ENCODE measurements around the gene FIBP. TPM values are rescaled to one million over a fixed set of nuclear protein-coding genes. Genes with fewer than 3 reads are reported as not detected.
"Not testable (repeated sequence)": the region's sequence is repeated elsewhere in the genome, so short reads cannot be mapped to it uniquely, and the experiment has no call there.

FIBP gene
- total and polyA plus RNA-seq, 12 donors = 44.0 to 88.4 (median 49.9) TPM

DNA sequence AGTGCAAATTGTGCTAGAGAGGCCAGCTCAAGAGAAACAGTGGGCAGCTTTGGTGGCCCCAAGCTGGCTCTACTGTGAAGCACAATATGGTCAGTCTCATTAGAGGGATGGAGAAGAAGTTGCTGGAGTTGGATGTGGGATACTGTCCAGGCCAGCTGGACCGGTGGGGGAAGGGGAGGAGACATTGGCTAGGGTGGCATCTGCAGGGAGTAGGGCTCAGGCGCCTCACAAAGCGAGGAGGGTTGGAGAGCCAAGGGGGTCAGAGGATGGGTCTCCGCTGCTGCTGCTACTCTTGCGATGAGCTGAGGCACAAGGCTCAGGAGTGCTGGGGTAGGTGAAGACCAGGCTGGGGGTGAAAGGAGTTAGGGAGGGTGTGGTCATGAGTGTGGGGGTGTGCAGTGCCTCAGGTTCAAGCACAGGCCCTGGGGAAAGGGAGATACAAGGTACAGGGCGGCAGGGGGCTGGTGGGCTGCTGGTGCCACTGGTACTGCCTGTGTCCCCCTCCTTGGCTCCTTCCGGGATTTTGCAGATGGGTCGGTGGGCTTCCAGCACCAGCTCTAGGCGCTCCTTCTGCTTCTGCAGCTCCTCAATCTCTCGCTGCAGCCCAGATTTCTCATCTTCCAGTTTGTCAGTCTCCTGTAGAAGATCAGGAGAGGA, 4.5 kb upstream of the FIBP start:
- TF ChIP-seq, protein P1, sequence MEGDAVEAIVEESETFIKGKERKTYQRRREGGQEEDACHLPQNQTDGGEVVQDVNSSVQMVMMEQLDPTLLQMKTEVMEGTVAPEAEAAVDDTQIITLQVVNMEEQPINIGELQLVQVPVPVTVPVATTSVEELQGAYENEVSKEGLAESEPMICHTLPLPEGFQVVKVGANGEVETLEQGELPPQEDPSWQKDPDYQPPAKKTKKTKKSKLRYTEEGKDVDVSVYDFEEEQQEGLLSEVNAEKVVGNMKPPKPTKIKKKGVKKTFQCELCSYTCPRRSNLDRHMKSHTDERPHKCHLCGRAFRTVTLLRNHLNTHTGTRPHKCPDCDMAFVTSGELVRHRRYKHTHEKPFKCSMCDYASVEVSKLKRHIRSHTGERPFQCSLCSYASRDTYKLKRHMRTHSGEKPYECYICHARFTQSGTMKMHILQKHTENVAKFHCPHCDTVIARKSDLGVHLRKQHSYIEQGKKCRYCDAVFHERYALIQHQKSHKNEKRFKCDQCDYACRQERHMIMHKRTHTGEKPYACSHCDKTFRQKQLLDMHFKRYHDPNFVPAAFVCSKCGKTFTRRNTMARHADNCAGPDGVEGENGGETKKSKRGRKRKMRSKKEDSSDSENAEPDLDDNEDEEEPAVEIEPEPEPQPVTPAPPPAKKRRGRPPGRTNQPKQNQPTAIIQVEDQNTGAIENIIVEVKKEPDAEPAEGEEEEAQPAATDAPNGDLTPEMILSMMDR (IDR thresholded peaks at IDR 0.05) = no peak
- H3K4me1 ChIP-seq = peaks cover 17 to 61% (median 55%) of the 10 kb centered on the region in 9 donors
- H3K27me3 ChIP-seq = no peaks in the 10 kb centered on the region
- peaks cover 0 to 6% (median 0%) of the 10 kb centered on the region in 9 donors for H3K36me3 ChIP-seq
- H3K27ac ChIP-seq = peak overlapping the region; percentile 91 to 100 (median 98)
- intact Hi-C loops (cut with DNase I) = no loop called here
- no peaks in the 10 kb centered on the region for H3K9me3 ChIP-seq
- peak in 1 of 2 donors; percentile 18 for DNase-seq
- H3K4me3 ChIP-seq = peak overlapping the region in 9 of 10 donors; percentile 66 to 98 (median 89)
- ATAC-seq = no peak
- WGBS, 2 donors = 66 to 69% methylated on average over 10 of the region's 10 CpGs

DNA sequence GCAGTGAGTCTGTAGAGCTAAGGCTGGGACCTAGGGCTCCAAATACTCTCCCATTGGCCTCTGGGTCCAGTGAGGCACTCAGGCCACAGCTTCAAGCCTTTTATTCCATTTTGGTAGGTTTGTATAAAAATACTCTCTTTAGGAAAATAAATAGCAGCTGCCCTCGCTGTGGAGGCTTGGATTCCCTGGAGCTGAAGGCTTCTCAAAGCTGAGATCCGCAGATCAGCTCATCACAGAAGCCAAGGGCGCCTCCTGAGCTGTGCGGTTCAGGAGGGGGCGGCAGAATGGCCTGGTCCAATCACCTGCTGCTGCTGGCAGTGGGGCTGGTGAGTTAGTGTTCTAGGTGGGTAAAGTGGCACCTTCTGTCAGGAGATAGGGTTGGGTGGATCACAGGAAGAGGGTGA, 3.9 kb upstream of the FIBP start:
- TF ChIP-seq, protein P1 (IDR thresholded peaks at IDR 0.05) = peak in 2 of 9 donors; percentile 3 to 8
- intact Hi-C loops (cut with DNase I); H3K9me3 ChIP-seq; H3K27me3 ChIP-seq; DNase-seq; H3K36me3 ChIP-seq: not testable (repeated sequence)
- Histone ChIP-seq H3K4me1 (peaks cover 22 to 67% (median 61%) of the 10 kb centered on the region in 9 donors), H3K4me3 (peak overlapping the region; percentile 66 to 98 (median 86)), H3K27ac (peak overlapping the region; percentile 91 to 100 (median 98))
- 48 to 57% methylated on average over 5 of the region's 5 CpGs for WGBS, 2 donors
- peak in 2 of 8 donors; percentile 0 to 1 for ATAC-seq

DNA sequence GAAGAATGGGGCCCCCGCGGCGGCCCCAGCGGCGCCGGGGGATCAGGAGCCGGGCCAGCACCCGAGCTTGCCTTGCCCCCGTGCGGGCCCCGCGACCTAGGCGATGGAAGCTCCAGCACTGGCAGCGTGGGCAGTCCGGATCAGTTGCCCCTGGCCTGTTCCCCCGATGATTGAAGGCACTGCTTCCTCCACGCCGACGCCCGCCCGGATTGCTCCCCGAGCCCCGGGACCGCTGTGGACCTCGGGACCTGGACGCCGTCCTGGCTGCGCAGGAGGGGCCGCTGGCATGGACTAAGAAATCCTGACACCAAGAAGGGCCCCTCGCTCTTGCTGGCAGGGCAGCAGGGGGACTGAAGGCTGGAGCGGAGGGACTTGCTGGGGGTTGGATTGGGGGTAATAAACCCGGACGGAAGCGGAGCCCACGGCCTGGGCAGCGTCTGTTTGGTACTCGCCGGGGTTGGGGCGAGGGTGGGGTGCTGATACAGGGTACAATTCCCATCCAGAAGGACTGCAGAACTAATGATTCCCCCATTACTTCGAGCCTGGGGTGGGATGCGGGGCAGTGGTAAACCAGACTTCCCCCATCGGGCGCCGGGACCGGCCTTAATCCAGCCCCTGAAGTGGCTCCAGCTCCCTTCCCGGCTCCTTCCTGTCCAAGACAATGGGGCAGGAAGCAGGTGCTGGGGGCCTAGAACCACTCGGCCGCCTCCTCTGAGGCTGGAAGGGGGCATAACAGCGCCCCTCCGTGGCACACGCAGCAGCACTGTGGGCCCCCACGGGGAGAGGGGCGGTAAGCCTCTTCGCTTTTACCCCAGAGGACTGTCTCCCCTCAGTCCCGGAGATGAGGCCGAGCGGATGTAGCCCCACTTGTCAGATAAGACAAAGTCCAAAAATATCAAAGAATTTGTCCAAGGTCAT, 3.2 kb upstream of the FIBP start:
- TF ChIP-seq, protein P1 (IDR thresholded peaks at IDR 0.05) = peak in 8 of 9 donors; percentile 22 to 71 (median 50)
- DNase-seq (peak; percentile 70 to 85), ATAC-seq (peak; percentile 0 to 46 (median 19))
- Histone ChIP-seq H3K27me3 (no peaks in the 10 kb centered on the region), H3K27ac (peak overlapping the region; percentile 91 to 100 (median 98)), H3K4me1 (peaks cover 22 to 74% (median 65%) of the 10 kb centered on the region in 9 donors), H3K4me3 (peak overlapping the region; percentile 66 to 98 (median 86)), H3K36me3 (peaks cover 0 to 13% (median 0%) of the 10 kb centered on the region in 9 donors), H3K9me3 (no peaks in the 10 kb centered on the region)
- intact Hi-C loops (cut with DNase I) = loop anchor here in 1 of 10 donors (2.0 kb wide), 1 partner anchor 27 kb away; the partner anchor contains the start of genes C11orf68 and DRAP1
- 2 to 4% methylated on average over 50 to 57 of the region's 57 CpGs for WGBS, 2 donors
